ENCODE results near the gene MMP17. TPM values are rescaled to one million over a fixed set of nuclear protein-coding genes. Genes with fewer than 3 reads are reported as not detected.
"Not testable (repeated sequence)": the region's sequence is repeated elsewhere in the genome, so short reads cannot be mapped to it uniquely, and the experiment has no call there.

The MMP17 gene
- total RNA-seq, 1 donor from 2014 or later, result 12.6 TPM

DNA sequence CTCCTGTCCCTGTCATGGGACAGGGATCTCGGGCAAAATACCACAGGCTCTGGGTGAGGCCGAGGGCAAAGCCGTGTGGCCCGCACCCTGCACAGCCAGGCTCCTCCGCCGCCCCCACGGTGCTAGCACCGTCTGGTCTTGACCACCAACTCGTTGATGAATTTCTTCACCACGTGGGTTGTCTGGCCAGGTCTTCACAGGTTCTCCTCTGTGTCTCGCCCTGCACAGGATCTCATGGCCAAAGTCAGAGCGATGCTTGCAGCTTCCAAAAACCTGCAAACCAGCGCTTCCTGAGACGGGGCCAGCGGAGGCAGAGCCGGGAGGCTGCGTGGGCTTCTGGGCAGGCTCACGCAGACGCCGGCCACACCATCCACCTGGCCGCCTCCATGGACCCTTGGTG is 29.0 kb upstream of the MMP17 start:
- ATAC-seq (no peak), DNase-seq (ENCODE audit: low spot score) (no peak)
- intact Hi-C loops (cut with DNase I), result no loop called here

DNA sequence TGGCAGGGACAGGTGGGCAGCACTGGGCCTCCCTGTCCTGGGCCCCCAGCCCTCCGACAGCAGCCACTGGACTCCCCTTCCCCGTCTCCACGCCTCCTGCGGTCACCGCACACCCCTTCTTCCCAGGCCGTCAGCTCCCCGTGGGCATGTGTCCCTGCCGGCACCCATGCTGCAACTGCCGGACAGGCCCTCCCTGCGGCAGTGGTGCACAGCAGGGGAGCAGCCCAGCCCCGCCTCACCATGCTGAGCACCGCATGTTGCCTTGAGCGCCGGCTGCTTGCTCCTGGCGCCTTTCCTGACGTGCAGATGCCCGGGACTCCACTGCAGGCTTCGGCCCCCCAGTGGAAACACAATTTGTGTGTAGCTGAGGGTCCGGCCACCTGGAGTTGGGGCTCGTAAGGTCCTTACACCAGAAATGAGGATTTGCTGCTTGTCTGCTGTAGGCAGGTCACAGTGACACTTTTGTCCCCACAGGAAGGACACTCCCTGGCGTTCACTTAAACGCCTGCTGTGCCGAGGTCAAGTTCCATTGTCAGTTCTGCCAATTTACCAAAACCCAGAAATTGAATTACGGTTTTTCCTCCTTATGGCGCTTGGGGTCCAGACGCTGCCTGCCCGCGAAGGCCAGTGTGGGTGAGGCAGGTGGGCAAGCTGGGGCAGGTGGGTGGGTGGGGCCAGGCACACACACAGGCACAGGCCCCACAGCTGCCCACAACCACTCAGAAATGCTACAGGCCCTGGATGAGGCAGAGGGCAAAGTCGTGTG is 28.2 kb upstream of the MMP17 start:
- intact Hi-C loops (cut with DNase I), result no loop called here
- DNase-seq (ENCODE audit: low spot score) (no peak), ATAC-seq (no peak)

DNA sequence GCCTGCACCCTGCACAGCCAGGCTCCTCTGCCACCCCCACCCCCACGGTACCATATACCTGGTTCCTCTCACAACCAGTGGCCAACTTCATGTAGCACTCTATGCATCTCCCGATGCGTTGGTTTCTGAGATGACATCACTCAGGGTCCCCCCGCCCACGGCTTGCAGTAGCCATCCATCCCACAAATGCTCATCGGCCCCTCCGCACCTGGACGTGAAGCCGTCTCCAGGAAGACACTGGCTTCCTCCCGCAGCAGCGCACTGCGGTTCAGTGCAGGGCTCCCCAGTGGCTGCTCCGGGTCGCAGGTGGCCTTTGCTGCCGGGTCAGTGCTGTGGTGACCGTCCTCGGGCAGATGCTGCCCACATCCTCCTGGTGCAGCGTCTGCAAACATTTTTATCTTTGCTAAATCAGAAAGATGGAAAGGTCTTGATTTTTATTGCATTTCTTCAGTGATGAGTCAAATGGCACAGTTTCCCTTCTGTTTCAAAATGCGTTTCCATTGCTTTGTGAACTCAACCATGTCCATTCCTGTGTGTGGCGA is 27.5 kb upstream of the MMP17 start:
- ATAC-seq, result no peak
- DNase-seq (ENCODE audit: low spot score), result no peak
- intact Hi-C loops (cut with DNase I), result no loop called here

DNA sequence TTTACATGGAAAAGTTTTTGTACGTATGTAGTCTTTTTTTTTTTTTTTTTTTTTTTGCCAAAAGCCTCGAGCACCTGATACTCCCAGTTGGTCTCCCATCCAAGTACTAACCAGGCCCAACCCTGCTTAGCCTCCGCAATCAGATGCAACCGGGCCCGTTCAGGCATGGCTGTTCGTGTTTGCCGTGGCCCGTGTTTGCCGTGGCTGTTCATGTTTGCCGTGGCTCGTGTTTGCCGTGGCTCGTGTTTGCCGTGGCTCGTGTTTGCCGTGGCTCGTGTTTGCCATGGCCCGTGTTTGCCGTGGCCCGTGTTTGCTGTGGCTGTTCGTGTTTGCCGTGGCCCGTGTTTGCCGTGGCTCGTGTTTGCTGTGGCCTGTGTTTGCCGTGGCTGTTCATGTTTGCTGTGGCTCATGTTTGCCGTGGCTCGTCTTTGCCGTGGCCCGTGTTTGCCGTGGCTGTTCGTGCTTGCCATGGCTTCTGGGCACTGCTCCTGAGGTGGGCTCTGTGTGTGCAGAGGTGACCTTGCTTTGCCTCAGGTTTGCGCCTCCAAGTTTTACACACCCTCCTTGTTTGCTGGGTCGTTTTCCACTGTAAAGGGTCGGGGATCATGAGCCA is 26.8 kb upstream of the MMP17 start:
- DNase-seq (ENCODE audit: low spot score) (no peak), ATAC-seq (no peak)
- intact Hi-C loops (cut with DNase I), result no loop called here

DNA sequence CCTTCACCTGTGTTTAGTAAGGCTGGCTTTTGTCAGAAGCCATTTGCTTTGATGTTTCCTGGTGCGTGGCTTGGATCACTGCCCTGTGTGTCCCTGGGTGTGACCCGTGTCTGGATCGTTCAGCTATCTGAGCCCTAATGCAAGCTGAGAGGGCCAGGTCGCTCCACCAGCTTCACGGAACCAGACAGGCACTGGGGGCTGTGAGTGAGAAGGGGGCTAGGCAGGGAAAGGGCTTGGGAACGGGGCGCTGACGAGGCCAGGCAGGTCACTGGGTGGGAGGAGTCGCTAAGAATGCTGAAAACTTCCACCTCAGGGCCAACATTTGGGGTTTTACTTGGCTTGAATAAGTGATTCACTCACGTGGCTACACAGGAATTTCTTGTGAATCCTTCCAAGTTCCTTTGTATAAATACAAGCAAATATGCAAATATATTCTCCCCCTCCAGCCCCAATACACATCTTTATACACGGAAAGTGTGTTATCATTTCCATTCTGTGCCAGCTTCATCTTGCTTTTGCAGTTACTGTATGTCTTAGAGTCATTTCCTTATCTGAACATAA is 24.2 kb upstream of the MMP17 start:
- DNase-seq (ENCODE audit: low spot score) (no peak), ATAC-seq (peak; percentile 52)
- intact Hi-C loops (cut with DNase I), result no loop called here

DNA sequence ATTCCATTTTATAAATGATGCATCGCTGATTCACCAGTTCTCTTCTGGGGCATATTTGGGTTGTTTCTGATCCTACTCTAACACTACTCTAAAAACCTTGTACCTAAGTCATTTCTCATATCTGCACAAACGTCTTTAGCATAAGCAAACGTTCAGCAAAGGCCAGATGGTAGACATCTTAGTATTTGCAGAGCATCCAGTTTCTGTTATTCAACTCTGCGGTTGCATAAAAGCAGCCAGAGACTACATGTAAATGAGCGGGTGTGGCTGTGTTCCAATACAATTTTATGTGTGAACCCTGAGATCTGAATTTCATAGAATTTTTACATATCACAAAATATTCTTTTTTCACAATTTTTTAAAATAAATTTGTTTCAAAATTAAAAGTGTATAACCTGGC is 22.8 kb upstream of the MMP17 start:
- ATAC-seq (no peak), DNase-seq (ENCODE audit: low spot score) (no peak)
- intact Hi-C loops (cut with DNase I), result no loop called here

DNA sequence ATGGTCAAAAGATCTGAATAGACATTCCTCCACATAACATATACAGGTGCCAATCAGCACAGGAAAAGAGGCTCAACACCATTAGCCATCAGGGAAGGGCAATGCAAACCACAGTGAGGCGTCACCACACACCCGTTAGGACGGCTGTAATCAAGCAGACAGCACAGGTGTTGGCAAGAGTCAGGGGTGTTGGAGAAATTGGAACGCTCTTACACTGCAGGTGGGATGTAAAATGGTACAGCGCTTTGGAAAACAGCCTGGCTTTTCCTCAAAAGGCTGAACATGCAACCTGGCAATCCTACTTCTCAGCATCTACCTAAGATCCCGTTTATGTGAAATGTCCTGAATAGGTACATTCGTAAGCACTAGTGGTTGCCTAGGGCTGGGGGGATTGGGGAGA is 21.5 kb upstream of the MMP17 start:
- intact Hi-C loops (cut with DNase I), result no loop called here
- ATAC-seq, result no peak
- DNase-seq (ENCODE audit: low spot score), result no peak

DNA sequence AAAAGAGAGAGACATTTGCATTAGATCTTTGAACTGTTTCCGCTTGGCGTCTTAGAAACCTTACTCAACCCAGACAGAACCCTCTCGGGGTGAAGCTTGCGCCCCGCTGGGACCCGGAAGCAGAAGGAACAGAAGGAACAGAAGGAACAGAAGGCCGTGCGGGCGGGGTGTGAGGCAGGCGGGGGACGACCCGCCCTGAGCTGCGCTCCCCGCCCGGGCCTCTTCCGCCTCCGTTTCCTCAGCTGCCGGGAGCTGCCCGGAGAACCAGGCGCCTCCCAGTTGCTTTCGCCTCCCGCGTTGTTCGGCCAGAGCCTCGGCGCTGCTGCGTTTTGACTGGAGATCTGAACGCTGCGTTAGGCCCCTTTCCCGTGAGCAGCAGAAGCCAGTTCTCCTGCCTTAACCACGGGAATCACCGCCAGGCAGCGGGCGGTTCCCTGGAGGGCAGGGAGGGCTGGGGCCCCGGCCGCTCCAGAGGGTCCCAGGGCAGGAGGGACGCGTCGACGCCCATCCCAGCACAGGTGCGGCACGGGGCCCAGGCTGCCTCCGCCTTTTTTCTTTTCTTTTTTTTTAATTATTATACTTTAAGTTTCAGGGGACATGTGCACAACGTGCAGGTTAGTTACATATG is 19.3 kb upstream of the MMP17 start:
- DNase-seq (ENCODE audit: low spot score) (no peak), ATAC-seq (peak; percentile 44)
- intact Hi-C loops (cut with DNase I), result no loop called here

DNA sequence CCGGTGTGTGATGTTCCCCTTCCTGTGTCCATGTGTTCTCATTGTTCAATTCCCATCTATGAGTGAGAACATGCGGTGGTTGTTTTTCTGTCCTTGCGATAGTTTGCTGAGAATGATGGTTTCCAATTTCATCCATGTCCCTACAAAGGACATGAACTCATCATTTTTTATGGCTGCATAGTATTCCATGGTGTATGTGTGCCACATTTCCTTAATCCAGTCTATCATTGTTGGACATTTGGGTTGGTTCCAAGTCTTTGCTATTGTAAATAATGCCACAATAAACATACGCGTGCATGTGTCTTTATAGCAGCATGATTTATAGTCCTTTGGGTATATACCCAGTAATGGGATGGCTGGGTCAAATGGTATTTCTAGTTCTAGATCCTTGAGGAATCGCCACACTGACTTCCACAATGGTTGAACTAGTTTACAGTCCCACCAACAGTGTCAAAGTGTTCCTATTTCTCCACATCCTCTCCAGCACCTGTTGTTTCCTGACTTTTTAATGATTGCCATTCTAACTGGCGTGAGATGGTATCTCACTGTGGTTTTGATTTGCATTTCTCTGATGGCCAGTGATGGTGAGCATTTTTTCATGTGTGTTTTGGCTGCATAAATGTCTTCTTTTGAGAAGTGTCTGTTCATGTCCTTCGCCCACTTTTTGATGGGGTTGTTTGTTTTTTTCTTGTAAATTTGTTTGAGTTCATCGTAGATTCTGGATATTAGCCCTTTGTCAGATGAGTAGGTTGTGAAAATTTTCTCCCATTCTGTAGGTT is 18.5 kb upstream of the MMP17 start:
- ATAC-seq; intact Hi-C loops (cut with DNase I); DNase-seq (ENCODE audit: low spot score): not testable (repeated sequence)

DNA sequence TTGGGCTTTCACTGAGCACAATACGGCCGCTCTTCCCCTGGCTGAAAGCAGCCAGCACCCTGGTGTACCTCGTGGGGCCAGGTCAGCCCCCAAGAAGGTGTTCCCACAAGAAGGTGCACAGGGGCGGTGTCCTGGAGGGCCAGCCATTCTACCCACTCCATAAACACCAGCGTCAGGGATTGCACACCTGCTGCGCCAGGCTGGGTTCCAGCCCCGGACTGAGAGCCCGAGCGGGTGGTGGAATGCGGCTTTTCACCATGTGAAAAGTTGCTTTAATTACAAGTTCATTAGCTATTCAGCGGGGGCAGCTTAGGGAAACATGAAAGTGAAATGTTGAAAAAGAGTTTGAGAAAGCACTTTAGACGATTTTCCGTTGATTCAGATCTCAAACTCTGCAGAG is 17.5 kb upstream of the MMP17 start:
- no peak for DNase-seq (ENCODE audit: low spot score)
- intact Hi-C loops (cut with DNase I), result no loop called here
- ATAC-seq, result no peak

DNA sequence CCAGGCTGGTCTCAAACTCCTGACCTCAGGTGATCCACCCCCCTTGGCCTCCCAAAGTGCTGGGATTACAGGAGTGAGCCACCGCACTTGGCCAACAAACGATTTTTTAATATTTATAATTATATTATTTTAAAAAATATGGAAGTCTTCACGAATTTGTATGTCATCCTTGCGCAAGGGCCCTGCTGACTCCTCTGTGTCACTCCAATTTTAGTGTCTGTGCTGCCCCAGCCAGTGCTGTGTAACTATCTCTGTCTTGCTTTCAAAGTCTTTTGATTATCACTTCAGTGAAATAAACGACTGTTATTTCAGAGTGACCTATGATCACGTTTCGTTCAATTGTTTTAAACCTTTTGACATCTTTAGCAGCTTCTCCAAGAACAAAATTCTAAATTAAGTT is 13.1 kb upstream of the MMP17 start:
- no peak for DNase-seq (ENCODE audit: low spot score)
- ATAC-seq, result no peak
- intact Hi-C loops (cut with DNase I), result no loop called here

DNA sequence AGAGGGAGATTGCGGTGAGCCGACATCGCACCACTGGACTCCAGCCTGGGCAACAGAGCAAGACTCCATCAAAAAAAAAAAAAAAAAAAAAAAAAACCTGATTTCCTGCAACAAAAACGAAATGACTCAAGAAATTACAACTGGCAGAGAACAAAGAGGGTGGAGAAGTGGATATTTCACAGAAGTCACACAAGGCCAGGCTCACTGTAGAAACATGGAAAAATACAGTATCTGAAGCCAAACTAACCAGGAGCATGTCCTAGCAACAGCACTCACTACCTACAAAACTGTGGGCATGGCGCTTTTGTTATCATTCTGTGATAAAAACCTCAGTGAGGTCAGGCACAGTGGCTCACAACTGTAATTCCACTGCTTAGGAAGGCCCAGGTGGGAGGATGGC is 11.7 kb upstream of the MMP17 start:
- ATAC-seq (peak; percentile 61), DNase-seq (ENCODE audit: low spot score) (no peak)
- intact Hi-C loops (cut with DNase I), result no loop called here

DNA sequence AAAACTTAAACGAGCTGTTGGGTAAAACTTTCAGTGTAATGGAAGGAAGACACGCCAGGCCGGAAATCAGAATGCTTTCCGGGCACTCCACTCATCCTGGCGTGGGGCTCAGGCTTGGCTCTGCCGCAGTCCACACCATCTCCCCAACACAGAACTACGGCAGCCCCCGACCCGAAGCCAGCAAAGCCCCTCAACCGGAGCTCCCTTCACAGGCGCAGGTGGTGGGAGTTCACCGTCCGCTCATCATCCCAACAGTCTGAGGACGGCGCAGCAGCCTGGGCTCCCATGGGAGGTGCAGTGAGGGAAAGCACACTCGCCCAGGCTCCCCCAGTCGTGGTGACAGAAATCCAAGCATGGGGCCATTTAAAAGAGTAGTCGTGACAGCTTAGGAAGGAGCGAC is 11.0 kb upstream of the MMP17 start:
- intact Hi-C loops (cut with DNase I), result no loop called here
- ATAC-seq (no peak), DNase-seq (ENCODE audit: low spot score) (no peak)

DNA sequence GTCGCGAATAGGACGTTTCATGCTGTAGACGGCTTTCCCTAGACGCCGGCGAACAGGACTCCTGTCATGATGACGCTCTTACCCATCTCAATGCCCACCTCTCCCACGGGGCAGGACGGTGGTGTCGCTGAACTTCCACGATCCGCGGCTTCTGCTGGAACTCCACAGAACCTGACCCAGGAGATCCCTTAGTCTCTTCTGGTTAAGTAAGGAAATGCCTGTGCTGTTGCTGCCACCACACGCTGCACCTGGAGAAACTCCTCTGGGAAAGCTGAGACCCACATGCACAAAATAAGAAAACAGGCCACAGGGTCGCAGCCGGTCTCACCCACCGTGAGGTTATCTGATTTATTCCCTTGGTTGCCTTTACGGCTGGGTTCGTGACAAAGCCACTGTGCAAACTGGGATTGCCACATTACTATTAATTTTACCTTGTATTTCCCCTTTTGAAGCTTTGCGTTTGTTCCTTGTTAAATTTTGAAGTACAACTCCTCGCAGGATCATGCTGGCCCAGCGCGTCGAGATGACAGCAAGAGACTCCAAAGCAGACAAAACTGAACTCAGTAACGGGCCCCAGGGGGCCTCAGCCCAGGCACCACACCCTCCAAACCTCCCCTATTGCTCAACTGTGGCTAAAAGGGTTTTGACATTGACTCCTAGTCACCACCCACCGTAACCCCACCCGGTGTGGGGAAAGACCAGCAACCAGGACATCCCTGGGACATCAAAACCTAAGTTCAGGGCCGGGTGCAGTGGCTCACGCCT is 9.2 kb upstream of the MMP17 start:
- intact Hi-C loops (cut with DNase I), result no loop called here
- ATAC-seq (peak; percentile 86), DNase-seq (ENCODE audit: low spot score) (no peak)

DNA sequence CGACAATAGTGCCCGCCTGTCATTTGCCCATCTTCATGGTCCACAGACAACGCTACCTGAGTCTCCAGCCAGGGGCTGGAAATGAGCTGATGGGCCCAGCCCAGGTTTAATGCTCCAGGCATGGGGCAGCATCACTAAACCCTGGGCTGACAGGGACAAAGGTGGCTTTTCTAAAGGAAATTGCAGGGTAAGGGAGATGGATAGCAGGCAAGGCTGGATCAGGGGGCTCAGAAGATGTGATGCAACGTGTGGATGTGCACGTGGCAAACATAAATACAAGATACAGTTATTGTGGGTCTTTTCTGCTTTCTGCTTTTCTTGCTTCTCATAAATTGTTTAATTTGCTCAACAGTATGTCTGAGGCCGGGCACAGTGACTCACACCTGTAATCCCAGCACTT is 3.7 kb upstream of the MMP17 start:
- ATAC-seq, result no peak
- intact Hi-C loops (cut with DNase I), result no loop called here

DNA sequence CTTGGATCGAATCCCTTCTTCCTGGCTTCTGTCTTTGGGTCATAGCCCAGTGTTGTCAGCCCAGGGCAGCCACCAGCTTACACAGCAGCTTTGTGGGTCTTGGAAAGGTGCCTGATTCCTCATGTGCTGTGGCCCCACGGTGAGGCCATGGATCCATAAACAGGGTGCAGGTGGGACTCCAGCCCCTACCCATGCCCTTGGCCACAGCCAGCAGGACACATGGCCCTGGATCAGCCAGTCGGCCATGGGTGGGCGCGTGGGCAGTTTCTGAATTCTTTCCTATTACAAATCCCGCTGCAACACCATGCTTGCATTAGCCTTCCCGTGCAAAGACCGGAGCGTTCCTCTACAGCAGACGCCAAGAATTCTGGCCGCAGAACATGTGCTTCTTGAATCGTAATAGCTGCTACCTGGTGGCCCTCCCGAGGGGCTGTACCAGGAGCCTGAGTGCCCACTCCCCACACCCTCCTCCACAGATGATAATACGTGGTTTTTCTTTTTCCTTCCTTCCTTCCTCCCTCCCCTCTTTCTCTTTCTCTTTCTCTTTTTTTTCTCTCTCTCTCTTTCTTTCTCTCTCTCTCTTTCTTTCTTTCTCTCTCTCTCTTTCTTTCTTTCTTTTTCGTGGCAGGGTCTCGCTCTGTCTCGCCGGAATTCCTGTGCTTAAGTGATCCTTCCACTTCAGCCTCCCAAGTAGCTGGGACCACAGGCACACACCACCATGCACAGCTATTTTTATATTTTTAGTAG is 2.9 kb upstream of the MMP17 start:
- no peak for DNase-seq (ENCODE audit: low spot score)
- ATAC-seq, result peak; percentile 2
- intact Hi-C loops (cut with DNase I), result no loop called here

More for the DNA sequence above, 3.7 kb upstream of the MMP17 start:
- DNase-seq (ENCODE audit: low spot score), result no peak

DNA sequence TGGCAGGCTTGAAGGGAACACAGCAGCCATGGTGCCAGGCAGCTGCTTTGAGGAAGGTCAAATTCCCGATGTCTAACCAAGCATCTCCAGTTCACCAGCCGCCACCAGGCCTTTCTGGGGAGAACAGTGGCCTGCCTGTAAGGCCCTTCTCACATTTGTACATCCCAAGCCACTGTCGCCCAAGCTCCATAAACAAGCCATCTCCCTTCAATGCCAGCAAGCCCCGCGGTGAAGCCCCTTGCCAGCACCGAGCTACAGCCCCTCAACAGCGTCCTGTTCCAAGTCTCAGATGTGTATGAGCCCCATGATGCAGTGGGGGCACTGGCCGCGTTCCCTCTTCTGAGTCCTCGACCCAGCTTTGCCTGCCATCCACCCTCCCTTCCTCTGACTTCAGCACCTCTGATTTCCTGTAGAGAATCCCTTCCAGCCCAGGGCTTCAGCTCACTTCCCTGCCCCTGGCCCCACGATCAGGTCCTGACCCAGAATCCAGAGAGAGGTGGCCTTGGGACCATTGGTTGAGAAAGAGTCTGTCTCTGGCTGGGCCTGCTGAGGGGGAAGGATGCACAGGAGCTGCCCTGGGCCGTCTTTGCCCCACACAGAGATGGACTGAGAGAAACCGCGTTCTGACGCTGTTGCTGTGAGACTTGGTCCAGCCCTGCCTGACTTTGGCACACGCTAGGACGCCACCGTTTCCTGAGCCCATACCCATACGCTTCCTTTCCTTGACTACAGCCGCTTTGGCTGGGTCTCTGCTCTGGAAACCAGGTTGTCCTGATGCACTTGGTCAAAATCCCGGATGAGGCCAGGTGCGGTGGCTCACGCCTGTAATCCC is 1.9 kb upstream of the MMP17 start:
- intact Hi-C loops (cut with DNase I), result no loop called here
- no peak for DNase-seq (ENCODE audit: low spot score)
- no peak for ATAC-seq

All from sciatic nerve (tissue), 2 donors.